ENCODE data around the gene AGER.

DNA sequence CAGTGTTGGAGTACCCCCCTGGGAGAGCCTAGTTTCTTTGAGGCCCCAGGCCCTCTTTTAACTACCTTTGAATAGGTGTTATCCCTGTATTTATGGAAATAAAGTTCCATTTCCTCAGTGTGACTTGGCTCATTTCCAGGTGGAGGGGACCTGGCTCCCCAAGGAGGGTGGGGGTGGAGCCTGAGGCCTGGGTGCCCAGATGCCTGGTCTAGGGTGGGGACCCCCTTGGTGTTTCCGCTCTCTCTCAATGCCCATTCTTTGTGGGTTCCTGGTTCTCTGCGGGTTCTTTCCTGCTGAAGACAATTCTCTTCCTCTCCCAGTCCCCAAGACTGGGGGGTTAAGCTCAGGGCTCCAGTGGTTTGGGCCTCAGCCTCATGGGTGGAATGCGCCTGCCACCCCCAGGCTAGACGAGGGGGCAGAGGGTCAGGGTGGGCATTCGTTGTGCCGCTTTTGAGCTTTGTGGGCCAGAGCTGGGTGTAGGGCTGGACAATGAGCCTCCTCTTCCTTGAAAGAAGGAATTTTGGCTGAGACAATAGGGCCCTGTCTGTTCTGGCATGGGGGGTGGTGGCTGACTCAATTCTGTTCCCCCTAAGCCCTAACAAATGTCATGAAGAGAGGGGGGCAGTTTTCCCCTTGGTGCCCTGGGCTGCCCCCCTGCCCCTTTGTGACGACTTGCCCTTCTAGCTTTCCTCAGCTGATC is 20.3 kb downstream of the AGER start:
- TF ChIP-seq EZH2 (IDR thresholded peaks at IDR 0.05; ENCODE audit: insufficient read depth, low read length) (no peak), CTCF (IDR thresholded peaks at IDR 0.05; ENCODE audit: insufficient read depth, low read depth, low read length) (no peak)

Measured in astrocyte (in vitro differentiated cells and primary cell).